GM18519 (cell line): ENCODE results near the gene AQP6.
"Not testable (repeated sequence)": the region's sequence is repeated elsewhere in the genome, so short reads cannot be mapped to it uniquely, and the experiment has no call there.

Experiments
- ATAC-seq: cut with Tn5 transposase; IDR thresholded peaks from one replicate; pipeline ENCODE4 v1.9.1; 2021; ENCODE audit warnings: mild to moderate bottlenecking, moderate library complexity; ENCODE audit not compliant: unreplicated experiment, low FRiP score

The AQP6 gene

GRCh38 chr12:49969027-49969426, 3.7 kb upstream of the AQP6 start:
- ATAC-seq = no peak

- no peak for ATAC-seq
These were observed 2.9 kb upstream of the AQP6 start for GRCh38 chr12:49969651-49970429.

GRCh38 chr12:49970658-49971057, 2.1 kb upstream of the AQP6 start:
- no peak for ATAC-seq

- ATAC-seq = no peak
These were observed 1.6 kb upstream of the AQP6 start for GRCh38 chr12:49971141-49971540.

DNA sequence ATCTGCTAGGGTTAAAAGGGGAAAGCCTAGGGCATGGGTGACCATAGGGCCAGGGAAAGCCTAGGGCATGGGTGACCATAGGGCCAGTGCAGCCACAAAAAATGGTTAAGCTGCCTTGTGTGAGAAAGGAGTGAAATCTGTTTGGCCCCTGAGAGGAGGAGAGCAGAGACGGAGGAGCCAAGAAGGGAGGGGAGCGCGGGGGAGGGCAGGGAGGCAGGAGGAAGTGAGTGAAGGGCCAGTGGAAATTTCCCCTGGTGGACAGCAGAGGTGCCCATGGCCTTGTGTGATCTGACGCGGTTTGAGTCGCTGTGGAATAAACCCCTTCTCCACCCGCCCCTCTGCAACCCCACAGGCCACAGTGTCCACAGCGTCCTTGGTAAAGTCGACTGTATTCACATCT, 618 bp upstream of the AQP6 start:
- ATAC-seq = no peak

GRCh38 chr12:49973361-49973830, 649 bp downstream of the AQP6 start:
- no peak for ATAC-seq

DNA sequence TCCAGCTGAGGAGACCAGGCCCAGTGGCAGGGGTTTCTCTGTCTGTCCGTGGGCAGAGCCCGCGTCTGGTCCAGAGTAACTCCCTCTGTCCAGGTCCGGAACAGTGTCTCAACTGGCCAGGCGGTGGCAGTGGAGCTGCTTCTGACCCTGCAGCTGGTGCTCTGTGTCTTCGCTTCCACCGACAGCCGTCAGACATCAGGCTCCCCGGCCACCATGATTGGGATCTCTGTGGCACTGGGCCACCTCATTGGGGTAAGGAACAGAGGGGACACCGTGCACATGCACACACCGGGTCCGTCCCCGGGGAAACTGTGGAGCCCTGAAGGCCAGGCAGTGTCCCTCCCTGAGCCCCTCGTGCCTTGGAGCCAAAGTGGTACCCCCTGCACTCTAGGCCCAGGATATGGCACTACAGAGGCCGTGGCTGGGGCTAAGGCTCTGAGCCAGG, 1.5 kb downstream of the AQP6 start:
- ATAC-seq = no peak

DNA sequence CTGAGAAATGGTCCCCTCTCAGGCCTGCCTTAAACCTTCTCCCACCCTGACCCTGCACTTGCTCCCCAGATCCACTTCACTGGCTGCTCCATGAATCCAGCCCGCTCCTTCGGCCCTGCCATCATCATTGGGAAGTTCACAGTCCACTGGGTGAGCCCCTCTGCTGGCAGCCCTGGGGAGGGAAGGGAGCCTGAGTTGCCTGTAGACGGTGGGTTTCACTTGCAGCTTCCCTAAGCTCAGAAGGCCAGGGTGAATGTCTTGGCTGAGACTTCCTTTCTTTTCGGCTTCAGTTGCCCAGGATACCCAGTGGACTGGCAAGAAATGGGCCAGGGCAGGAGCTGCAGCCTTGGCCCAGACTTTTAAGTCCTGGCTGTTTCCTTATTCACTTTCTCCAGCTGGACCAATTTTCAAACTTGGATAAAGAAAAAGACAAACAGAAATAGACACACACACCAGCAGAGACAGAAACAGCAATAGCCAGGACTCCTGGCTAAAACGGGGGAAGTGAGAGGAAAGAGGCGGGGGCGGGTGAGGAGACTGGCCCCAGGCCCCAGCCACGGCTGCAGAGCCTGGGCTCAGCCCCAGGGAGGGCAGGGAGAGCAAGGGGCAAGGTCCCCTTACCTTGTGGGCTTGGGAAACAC, 2.0 kb downstream of the AQP6 start:
- ATAC-seq = no peak

GRCh38 chr12:49975318-49975761, 2.6 kb downstream of the AQP6 start:
- no peak for ATAC-seq

- ATAC-seq = no peak
These were observed 3.8 kb downstream of the AQP6 start for GRCh38 chr12:49976557-49976956.

DNA sequence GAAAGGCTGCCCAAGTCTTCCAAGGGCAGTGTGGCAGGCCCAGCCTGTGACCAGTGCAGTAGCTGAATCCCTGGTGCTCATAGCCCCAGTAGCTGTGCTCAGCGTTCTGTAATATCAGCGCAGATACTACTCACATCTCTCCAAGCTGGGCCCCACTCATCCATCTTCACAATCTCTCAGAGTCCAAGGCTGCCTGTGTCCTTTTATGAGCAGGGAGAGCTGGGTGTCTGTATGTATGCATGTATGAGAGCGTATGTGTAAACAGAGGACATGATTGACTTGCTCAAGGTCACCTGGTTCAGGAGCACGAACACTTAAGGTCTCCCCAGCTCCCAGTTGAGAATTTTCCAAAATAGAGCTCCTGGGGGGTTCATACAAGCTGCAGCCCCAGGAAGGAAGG, 5.4 kb downstream of the AQP6 start:
- no peak for ATAC-seq

DNA sequence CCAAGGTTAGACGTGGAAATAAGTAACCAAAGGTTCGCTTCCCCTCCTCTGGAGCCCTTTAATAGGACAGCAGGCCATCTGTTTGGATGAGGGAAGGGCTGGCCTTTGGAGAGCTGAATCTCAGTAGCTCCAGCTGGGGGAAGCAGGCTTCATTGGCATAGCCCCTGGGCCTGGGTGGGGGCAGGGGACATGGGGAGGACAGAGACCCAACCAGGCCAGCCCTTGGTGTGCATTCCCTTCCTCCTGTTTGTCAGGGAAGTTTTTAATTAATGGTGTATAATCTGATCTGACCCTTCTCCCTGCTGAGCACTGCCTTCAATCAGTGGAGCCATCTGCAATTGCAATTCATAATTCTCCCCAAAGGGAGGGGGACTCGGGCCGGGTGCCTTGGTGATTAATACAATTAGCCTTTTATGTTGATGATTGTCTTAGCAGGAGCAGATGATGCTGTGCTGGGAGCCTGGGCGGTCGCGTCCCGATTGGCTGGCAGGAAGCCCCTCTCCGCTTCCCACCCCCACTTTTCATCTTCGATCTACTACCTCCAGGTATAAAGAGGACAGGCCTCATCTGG, 6.4 kb downstream of the AQP6 start:
- no peak for ATAC-seq

DNA sequence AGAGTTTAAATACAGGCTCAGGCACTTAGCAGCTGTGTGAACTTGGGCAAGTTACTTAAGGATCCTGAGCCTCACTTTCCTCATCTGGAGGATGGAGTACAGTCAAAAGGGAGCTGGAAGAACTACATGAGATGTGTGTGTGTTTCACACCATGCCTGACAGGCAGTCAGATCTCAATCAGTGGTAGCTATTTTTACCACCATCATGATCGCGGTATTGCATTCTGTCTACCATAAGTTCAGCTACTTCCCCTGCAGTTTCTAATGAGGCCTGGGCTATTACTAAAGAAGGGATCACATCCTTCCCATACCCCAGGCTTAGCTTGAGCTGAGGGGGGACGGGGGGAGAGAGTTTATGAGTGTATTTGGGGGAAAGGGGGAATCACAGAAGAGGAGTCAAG, 7.0 kb downstream of the AQP6 start:
- ATAC-seq = no peak

DNA sequence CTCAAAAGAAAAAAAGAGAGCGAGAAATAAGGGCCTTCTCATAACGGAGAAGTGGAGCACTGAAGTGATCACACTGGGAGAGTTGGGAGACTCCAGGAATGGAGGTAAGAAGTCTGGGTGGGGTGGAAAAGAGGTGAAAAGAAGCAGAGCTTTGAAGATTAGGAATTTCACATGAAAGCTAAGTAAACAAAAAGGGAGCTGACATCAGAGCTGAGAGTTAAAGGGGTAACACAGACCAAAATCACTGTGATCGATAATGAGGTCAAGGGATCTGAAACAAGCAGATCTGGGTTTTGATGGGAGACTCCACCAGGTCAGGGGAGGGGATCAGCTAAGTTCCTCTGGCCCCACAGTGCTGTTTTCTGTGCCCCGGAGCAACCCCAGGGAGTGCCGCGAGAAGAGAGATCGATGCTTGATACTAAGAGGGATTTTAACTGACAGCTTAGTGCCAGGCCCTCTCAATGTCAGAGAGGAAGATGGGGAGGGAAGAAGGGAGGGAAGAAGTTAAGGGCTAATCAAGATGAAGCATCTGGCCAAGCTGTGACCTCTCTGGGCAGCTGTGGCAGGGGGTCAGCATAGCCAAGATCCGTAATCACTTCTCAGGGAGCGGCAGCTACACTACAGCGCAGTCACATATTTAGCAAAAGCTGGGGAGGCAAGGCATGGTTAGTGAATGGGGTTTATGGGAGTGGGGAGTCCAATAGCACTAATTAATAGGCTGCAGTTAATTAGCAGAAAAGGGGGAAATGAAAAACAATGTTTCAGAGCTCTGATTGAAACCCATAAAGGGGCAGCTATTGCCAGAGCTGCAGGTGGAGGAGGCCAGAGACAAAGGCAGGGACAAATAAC, 8.0 kb downstream of the AQP6 start:
- ATAC-seq = no peak

- ATAC-seq = no peak
These were observed 9.7 kb downstream of the AQP6 start for GRCh38 chr12:49982246-49983087.

DNA sequence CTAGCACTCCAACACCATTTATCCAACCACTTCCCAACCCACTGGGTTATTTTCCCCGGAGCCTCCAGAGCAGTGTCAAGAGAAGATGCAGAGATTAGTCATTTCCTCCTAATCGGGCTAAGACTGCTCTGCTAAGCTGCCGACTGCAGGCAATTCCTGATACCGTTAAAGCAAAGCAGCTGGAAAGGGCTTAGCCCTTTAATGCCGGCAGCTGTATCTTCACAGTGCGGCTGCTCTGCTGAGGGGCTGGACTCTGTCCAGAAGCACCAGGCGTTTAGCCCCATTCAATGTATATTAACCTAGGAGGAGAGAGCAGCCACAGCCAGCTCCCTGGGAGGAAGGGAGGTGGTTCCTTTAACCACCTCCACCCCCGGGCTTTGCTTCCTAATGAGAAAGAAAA, 11.1 kb downstream of the AQP6 start:
- ATAC-seq = no peak

DNA sequence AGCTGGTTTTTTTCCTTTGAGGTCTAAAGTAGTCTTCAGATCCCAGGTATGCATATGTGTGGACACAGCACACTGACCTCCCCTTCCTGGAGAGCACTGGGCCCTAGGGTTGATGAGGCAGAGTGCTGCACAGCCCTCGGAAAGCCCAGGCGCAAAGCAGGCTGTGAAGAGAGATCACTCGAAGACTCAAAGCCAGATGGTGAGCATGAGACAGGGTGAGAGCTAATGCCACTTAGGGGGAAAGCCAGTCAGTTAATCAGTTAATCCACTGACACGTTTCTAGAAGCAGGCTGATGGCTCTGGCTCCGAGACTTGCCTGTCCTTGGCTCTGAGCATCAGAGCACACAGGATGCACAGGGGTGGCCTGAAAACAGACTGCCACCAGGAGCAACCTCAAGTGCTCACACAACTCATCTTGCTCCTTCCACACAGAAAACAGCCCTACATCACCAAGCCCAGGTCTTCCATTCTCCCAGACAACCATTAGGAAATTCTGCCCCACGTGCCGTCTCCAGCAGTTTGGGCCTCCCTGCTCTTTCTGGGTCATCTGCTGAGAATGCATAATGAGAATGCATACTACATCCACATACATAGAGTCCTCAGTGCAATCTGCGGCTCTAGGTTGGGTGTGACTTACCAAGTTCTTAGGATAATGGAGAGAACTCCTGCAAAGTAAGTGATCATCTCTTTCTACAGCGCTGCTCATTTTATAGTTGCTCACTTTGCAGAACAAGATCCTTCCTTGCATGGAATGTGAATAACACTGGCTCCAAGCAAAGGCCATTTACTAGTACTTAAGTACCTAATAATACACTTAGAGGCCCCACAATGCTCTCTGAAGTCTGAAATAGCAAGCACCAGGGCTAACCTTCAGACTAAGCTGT, 12.0 kb downstream of the AQP6 start:
- ATAC-seq = no peak

- no peak for ATAC-seq
These were observed 13.2 kb downstream of the AQP6 start for GRCh38 chr12:49985981-49986380.

GRCh38 chr12:49986476-49986875, 13.7 kb downstream of the AQP6 start:
- not testable (repeated sequence) for ATAC-seq
